NT2/D1 (cell line): ENCODE measurements around the gene PTMS.

Experiments used
- SUZ12 ChIP-seq: IDR thresholded peaks from 2 replicates; pipeline ENCODE4 v1.6.1; 2011; ENCODE audit not compliant: insufficient read length, insufficient read depth; ENCODE audit errors: extremely low read depth
- ZNF274 ChIP-seq: IDR thresholded peaks from 2 replicates; pipeline ENCODE4 v1.6.1; 2011; ENCODE audit warnings: mild to moderate bottlenecking, low read depth, low read length

- no peak for TF ChIP-seq ZNF274
- no peak for TF ChIP-seq SUZ12
These were observed 5.6 kb downstream of the PTMS start for GRCh38 chr12:6771509-6772330.
